ENCODE measurements around the gene PIRT. TPM values are rescaled to one million over a fixed set of nuclear protein-coding genes. Genes with fewer than 3 reads are reported as not detected.

PIRT gene
- total RNA-seq = not detected in 2 replicates

DNA sequence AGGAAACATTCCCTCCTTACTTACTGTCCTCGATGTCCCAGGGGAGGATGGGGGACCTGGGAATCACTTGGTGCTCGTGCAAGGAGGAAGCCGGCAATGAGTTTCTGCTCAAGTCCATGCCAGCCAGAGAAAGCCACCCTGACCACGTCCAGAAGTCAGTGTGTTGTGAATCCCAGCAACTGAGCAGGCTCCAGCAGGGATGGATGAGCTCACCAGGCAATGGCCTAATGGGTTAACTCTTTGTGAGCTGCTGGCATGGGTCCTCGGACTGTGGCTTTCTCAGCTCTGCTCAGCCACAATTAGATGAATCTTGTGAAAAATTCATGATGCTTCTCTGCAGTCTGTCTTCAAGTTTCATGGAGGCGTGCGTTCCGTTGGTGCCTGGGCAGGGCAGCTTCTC, at the start of gene PIRT:
Gene PIRT, minus strand, starts transcription at position 167 of the 400 bp plus-strand sequence. CDS start 12,442 bp downstream, outside the sequence.

DNA sequence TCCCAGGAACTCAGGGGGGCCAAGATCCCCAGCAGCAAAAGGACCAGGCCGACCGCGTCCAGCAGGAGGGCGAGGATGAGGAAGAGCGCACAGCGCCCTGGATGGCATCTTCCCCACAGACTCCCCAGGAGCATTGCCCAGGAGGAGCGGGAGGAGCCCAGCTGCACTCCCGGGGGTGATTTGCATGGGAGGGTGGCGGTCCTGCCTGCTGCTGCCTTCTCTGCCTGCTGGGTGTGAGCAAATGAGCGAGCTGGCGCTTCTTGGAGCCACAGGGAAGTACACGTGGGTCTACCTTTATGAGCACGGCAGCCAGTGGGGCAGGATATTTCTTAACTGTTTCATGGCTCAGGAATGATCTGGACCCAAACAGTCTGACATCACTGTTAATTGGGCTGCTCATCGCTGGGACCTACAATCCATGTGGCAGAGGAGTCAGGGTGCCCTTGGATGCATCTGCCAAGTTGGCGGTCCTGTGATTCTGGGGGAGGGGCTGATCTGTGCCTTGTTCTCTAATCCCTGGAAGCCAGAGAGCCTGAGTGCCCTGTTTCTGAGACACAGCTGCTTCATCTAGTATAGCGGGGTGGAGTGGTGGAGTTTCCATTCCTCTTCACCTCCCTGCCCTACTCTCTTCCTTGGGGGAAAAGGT, 33.9 kb downstream of the PIRT start, which contains the start of gene TMEM238L:
Gene TMEM238L, minus strand, starts transcription at position 270 of the 646 bp plus-strand sequence. Its CDS starts 136 bp downstream, at position 134.

Small RNA genes within 50 kb of the gene (small RNA-seq; reads per million reads assigned to genes)
- gene AC015908.2 (not detected), gene RNU6-1065P (not detected), gene TMEM238L (not detected)

Other genes starting within 250 kb of the PIRT start
- gene MYH3, start 180.8 kb downstream of the PIRT start, total RNA-seq = 0.65 and 1.6 TPM in 2 replicates
- gene SCO1, start 140.6 kb downstream of the PIRT start, total RNA-seq = 17.7 and 23.6 TPM in 2 replicates
- 7.5 and 14.1 TPM in 2 replicates for gene ADPRM, start 140.5 kb downstream of the PIRT start, total RNA-seq
- gene TMEM220, start 108.1 kb downstream of the PIRT start, total RNA-seq = 0.98 and 5.1 TPM in 2 replicates
- not detected in 2 replicates for gene TMEM238L, start 34.0 kb downstream of the PIRT start, total RNA-seq